Measurements from ENCODE around the gene API5.
"Not testable (repeated sequence)": the region's sequence is repeated elsewhere in the genome, so short reads cannot be mapped to it uniquely, and the experiment has no call there.

Gene API5

DNA sequence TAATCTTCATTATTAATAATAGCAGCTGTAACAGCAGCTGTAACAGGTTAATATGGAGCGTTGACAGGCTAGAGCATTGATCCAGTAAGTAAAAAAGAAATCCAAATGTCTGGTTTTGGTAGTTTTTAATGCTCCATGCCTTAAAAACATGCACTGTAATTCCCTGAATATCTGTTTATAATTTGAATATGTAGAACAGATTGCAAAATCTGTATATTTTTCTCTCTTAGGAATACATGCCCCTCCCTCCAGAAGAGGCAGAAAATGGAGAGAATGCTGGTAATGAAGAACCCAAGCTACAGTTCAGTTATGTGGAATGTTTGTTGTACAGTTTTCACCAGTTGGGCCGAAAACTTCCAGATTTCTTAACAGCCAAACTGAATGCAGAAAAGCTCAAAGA is 16.7 kb downstream of the API5 start:
- peaks cover 37% of the 10 kb centered on the region for H3K36me3 Mint-ChIP-seq
- H3K9me3 Mint-ChIP-seq = no peaks in the 10 kb centered on the region
- no peaks in the 10 kb centered on the region for H3K27me3 Mint-ChIP-seq
- no peak for DNase-seq (ENCODE audit: low spot score in 2 of 2)
- no peak for ATAC-seq (ENCODE audit: low read depth)
- no peak overlapping the region for H3K27ac Mint-ChIP-seq
- H3K4me1 Mint-ChIP-seq = no peaks in the 10 kb centered on the region
- no peak overlapping the region for H3K4me3 Mint-ChIP-seq

DNA sequence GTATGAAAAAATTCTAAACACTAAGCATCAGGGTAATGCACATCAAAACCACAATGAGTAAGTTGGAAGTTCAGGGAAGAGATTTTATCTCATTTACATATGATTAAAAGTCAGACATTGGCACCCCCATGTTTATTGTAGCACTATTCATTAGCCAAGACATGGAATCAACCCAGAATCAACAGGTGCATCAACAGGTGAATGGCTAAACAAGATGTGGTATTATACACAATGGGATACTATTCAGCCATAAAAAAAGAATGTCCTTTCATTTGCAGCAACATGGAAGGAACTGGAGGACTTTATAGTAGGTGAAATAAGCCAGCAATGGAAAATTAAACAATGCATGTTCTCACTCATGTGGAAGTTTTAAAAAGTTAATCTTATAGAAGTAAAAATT is 29.4 kb downstream of the API5 start:
- no peaks in the 10 kb centered on the region for H3K27me3 Mint-ChIP-seq
- H3K27ac Mint-ChIP-seq = no peak overlapping the region
- ATAC-seq (ENCODE audit: low read depth) (no peak), DNase-seq (ENCODE audit: low spot score in 2 of 2) (no peak)
- H3K9me3 Mint-ChIP-seq = no peaks in the 10 kb centered on the region
- H3K4me1 Mint-ChIP-seq = no peaks in the 10 kb centered on the region
- peaks cover 10% of the 10 kb centered on the region for H3K36me3 Mint-ChIP-seq
- no peak overlapping the region for H3K4me3 Mint-ChIP-seq

DNA sequence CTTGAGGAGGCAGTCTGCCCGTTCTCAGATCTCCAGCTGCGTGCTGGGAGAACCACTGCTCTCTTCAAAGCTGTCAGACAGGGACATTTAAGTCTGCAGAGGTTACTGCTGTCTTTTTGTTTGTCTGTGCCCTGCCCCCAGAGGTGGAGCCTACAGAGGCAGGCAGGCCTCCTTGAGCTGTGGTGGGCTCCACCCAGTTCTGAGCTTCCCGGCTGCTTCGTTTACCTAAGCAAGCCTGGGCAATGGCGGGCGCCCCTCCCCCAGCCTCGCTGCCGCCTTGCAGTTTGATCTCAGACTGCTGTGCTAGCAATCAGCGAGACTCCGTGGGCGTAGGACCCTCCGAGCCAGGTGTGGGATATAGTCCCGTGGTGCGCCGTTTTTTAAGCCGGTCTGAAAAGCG is 39.6 kb downstream of the API5 start:
- H3K27me3 Mint-ChIP-seq; H3K27ac Mint-ChIP-seq; ATAC-seq (ENCODE audit: low read depth): not testable (repeated sequence)

DNA sequence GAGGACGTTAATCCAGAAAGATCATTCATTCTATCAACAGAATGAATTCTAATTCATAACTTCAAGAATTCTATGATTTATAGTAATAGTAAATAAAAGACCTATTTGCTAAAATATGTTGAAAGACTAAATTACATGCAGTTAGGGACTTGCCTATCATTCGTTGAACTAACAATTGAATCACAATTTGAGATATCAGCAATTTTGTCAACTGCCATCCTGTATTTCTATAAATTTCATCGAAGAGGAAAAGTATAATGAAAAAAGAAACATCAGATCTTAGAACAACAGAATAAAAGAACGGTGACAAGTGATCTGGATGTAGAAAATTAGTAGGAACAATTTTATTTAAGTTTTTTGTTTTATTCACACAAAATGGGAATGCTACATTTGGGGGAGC is 42.5 kb downstream of the API5 start:
- Mint-ChIP-seq H3K4me1 (peaks cover 5% of the 10 kb centered on the region), H3K27ac (no peak overlapping the region), H3K27me3 (no peaks in the 10 kb centered on the region), H3K36me3 (peaks cover 3% of the 10 kb centered on the region), H3K4me3 (no peak overlapping the region), H3K9me3 (no peaks in the 10 kb centered on the region)
- DNase-seq (ENCODE audit: low spot score in 2 of 2) = no peak
- no peak for ATAC-seq (ENCODE audit: low read depth)

More for the DNA sequence above, 39.6 kb downstream of the API5 start:
- H3K4me1 Mint-ChIP-seq; H3K4me3 Mint-ChIP-seq; H3K36me3 Mint-ChIP-seq; DNase-seq (ENCODE audit: low spot score in 2 of 2); H3K9me3 Mint-ChIP-seq: not testable (repeated sequence)

DNA sequence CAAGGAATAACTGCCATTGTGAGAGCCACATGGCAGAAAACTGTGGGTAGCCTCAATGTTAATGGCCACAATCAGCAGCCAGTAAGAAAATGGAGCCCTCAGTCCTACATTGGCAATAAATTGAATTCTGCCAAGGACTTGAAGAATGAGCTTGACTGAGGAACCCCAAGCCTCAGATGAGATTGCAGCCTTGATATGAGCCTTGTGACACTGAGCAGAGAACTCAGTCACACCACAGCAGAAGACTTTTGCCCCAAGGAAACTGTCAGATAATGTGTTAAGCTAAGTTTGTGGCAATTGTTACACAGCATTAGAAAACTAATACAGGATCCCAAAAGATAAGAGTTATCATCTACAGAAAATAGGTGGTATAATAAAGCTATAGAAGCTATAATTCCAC is 44.5 kb downstream of the API5 start:
- H3K36me3 Mint-ChIP-seq = peaks cover 3% of the 10 kb centered on the region
- H3K4me3 Mint-ChIP-seq = no peak overlapping the region
- no peak for DNase-seq (ENCODE audit: low spot score in 2 of 2)
- H3K27ac Mint-ChIP-seq = no peak overlapping the region
- H3K27me3 Mint-ChIP-seq = no peaks in the 10 kb centered on the region
- H3K4me1 Mint-ChIP-seq = peaks cover 21% of the 10 kb centered on the region
- no peaks in the 10 kb centered on the region for H3K9me3 Mint-ChIP-seq
- no peak for ATAC-seq (ENCODE audit: low read depth)

DNA sequence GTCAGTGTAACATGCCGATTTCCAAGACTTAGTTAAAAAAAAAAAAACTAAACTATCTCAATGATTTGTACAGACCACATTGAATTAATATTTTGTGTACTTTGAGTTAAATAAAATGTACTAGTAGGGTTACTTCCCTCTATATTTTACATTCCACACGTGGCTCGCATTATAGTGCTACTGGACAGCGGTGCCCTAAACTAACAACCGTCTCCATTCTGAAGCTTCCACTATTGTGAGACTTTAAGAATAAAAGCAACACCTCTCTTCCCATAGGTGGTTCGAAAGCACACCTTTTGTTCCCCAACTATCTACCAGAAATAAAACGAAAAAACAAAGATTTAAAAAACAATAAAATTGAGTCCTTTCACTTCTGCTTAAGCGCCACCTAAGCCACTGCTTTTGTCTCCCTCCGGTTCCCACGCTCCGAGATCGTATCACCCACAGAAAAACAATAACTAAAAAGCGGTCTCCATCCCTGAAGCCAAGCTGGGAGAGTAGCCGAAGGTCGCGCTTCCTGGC is 46.5 kb downstream of the API5 start:
- H3K4me3 Mint-ChIP-seq = peak overlapping the region; percentile 99
- ATAC-seq (ENCODE audit: low read depth) = peak; percentile 5
- no peaks in the 10 kb centered on the region for H3K36me3 Mint-ChIP-seq
- H3K27me3 Mint-ChIP-seq = no peaks in the 10 kb centered on the region
- H3K4me1 Mint-ChIP-seq = peaks cover 25% of the 10 kb centered on the region
- no peaks in the 10 kb centered on the region for H3K9me3 Mint-ChIP-seq
- no peak for DNase-seq (ENCODE audit: low spot score in 2 of 2)
- H3K27ac Mint-ChIP-seq = peak overlapping the region; percentile 97

DNA sequence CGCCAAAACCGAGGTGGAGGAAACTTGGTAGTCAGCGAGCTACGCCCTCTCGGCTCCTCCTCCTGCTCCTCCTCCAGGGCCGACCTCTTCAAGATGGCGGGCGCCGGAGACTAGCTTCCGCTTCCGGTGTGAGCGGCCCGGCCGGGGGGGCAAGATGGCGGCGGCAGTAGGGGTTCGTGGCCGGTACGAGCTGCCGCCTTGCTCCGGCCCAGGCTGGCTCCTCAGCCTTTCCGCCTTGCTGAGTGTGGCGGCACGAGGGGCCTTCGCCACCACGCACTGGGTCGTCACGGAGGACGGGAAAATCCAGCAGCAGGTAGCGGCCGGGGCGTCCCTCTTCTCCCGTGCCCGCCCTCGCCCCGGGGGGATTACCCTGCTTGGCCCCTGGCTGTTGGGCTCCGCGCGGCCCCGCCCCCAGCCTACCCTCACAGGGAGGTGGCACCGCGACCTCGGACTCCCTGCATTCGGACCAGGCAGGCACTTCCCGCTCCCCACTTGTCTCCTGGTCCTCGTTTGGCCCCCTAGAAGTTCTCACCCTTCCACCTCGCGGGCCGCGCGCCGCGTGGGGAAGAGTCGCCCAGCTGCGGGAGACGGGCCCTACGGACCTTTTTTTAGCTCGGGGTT is 47.1 kb downstream of the API5 start, which contains the start of gene TTC17:
Gene TTC17, plus strand, starts transcription at position 120 of the 621 bp plus-strand sequence. Its CDS starts 35 bp downstream, at position 155.
- Mint-ChIP-seq H3K4me1 (peaks cover 29% of the 10 kb centered on the region), H3K4me3 (peak within 1 kb of the TSS; percentile 99), H3K27me3 (no peaks in the 10 kb centered on the region), H3K36me3 (no peaks in the 10 kb centered on the region), H3K27ac (peak within 1 kb of the TSS; percentile 97), H3K9me3 (no peaks in the 10 kb centered on the region)
- DNase-seq (ENCODE audit: low spot score in 2 of 2) (peak; percentile 85 to 90), ATAC-seq (ENCODE audit: low read depth) (peak; percentile 94)

DNA sequence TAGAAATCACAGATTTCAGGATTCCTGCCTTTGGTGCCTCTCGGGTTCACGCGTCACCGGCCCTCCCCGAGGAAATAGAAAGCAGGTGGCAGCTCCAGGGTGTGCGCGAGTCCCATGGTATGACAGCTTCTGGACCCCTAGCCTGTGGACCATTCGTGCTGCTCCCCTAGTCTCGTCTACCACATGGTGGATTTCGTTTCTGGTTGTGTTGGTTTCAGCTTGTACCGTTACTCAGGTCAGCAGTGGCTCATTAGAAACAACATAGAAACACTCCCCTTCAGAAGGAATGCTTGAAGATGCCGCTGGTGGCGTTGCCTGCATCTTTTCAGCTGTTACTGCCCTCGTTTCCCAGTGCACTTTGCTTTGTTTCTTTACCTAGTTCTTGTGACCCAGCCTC is 47.6 kb downstream of the API5 start:
- Mint-ChIP-seq H3K27ac (peak overlapping the region; percentile 97), H3K4me3 (peak overlapping the region; percentile 99), H3K9me3 (no peaks in the 10 kb centered on the region), H3K27me3 (no peaks in the 10 kb centered on the region), H3K4me1 (peaks cover 29% of the 10 kb centered on the region), H3K36me3 (no peaks in the 10 kb centered on the region)
- DNase-seq (ENCODE audit: low spot score in 2 of 2) (no peak), ATAC-seq (ENCODE audit: low read depth) (peak; percentile 18)

DNA sequence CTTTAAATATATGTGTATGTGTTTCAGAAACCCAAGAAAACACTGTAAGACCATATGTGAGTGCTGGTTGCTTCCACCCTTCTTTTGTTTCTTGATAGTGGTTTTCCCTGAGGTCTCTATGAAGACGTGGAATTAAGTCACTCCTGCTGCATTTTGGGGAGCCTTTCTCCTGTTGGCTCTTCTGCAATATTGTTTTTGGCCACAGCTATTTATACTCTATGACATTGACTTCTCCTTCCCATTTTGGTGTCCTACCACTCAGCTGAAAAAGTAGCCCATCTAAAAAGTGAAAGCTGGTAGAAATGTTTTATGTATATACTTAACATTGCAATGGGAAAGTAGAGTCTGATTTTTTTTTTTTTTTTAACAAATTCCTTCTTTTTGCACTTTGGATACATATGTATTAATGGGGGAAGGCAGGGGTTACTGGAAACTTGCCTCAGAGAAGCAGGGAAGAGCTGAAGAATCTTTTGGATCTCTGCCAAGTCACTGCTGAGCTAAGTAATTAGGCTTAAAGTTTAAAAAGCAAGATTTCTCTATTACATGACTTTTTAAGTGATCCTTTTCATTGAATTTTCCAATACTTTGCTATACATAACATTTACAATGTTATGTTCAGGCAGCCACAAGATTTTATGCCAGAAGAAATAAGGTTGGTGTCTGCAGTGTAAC is 48.7 kb downstream of the API5 start:
- H3K36me3 Mint-ChIP-seq = peaks cover 2% of the 10 kb centered on the region
- DNase-seq (ENCODE audit: low spot score in 2 of 2) = no peak
- H3K27me3 Mint-ChIP-seq = no peaks in the 10 kb centered on the region
- H3K9me3 Mint-ChIP-seq = no peaks in the 10 kb centered on the region
- no peak for ATAC-seq (ENCODE audit: low read depth)
- H3K27ac Mint-ChIP-seq = peak overlapping the region; percentile 97
- peak overlapping the region; percentile 99 for H3K4me3 Mint-ChIP-seq
- peaks cover 29% of the 10 kb centered on the region for H3K4me1 Mint-ChIP-seq

DNA sequence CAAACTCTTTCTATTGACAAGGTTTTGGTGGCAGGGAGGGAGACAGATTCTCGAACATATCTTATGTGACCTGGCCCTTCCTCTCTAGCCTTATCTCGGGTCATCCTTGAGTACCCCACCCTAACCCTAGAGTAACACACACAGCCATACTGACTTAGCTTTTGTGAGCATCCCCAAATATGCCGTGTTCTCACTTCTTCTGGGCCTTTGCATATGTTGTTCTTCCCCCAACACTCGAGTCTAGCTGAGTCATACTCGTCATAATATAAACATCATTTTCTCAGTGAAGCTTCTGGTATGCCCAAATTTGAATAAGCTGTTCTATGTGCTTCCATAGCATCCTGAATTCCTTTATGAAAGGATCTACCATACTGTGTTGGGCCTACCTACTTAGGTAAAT is 54.9 kb downstream of the API5 start:
- Mint-ChIP-seq H3K9me3 (no peaks in the 10 kb centered on the region), H3K27ac (peak overlapping the region; percentile 78), H3K4me1 (peaks cover 32% of the 10 kb centered on the region), H3K36me3 (peaks cover 15% of the 10 kb centered on the region), H3K27me3 (no peaks in the 10 kb centered on the region), H3K4me3 (no peak overlapping the region)
- ATAC-seq (ENCODE audit: low read depth) (no peak), DNase-seq (ENCODE audit: low spot score in 2 of 2) (no peak)

DNA sequence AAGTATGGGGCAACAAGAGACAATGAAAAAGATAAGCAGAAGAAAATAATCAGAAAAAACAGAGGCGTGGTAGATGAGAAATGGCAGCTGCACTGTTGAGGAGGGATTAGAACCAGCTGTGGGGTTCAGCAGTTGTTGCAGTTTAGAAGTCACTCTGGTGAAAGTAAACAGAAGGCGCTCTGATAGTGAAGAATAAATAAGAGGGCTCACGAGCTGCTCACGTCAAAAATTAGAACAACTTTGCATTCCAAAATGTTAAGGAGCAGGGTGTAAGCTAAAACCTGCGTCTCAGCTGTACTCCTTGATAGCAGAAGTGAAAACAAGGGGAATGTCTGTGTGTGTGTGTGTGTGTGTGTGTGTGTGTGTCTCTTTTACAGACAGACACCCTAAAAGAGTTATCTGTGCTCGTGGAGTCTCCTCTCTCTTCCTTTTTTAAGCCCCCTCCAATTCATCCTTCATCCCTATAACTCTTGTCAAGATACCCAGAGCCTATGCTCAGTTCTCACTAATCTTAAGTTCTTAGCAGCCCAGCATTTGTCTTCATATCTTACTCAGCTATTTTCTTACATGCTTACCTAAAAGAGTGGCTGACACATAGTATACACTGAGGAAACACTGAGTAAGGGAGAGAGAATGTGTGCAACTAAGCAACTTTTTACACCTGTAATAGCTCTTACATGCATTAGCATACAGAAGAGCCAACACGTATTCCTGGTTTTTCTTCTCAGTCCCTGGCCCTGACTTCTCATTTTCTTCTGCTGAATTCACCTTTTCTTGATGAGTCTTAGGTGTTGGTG is 55.8 kb downstream of the API5 start:
- no peaks in the 10 kb centered on the region for H3K9me3 Mint-ChIP-seq
- no peaks in the 10 kb centered on the region for H3K27me3 Mint-ChIP-seq
- no peak overlapping the region for H3K4me3 Mint-ChIP-seq
- H3K27ac Mint-ChIP-seq = peak overlapping the region; percentile 78
- ATAC-seq (ENCODE audit: low read depth) (peak; percentile 76), DNase-seq (ENCODE audit: low spot score in 2 of 2) (peak; percentile 21 to 22)
- H3K36me3 Mint-ChIP-seq = peaks cover 15% of the 10 kb centered on the region
- H3K4me1 Mint-ChIP-seq = peaks cover 32% of the 10 kb centered on the region

DNA sequence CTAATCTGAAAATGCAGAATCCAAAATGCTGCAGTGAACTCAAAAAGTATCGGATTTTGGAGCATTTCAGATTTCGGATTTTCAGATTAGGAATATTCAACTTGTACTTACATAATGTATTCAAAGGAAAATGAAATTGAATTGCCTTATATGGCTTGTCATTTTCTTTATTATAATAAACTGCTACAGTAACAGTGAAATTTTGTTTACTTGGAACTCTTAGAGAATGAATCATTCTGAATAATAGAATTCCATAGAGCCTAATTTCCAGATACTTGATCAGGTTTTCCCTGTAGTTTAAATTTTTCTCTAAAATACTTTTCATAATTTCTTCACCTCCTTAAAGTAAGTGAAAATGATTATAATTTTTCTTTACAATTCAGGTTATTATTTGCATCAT is 64.3 kb downstream of the API5 start:
- peaks cover 7% of the 10 kb centered on the region for H3K36me3 Mint-ChIP-seq
- peaks cover 10% of the 10 kb centered on the region for H3K4me1 Mint-ChIP-seq
- H3K9me3 Mint-ChIP-seq = no peaks in the 10 kb centered on the region
- no peak overlapping the region for H3K27ac Mint-ChIP-seq
- DNase-seq (ENCODE audit: low spot score in 2 of 2) (no peak), ATAC-seq (ENCODE audit: low read depth) (no peak)
- no peak overlapping the region for H3K4me3 Mint-ChIP-seq
- no peaks in the 10 kb centered on the region for H3K27me3 Mint-ChIP-seq

DNA sequence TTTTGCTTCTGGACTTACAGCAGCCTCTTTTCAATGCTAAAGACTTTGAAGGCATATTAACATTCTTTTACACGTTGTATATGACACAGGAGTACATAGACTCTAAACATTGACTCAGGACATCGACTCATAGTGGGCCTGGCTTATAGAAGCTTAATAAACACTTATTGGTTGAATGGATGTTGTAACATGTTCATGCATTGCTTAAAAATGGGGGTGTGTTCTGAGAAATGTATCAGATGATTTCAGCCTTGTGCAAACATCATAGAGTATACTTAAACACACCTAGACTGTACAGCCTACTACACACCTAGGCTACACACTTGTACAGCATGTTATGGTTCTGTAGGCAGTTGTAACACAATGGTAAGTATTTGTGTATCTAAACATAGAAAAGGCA is 64.8 kb downstream of the API5 start:
- ATAC-seq (ENCODE audit: low read depth) = no peak
- Mint-ChIP-seq H3K9me3 (no peaks in the 10 kb centered on the region), H3K36me3 (peaks cover 8% of the 10 kb centered on the region), H3K27ac (no peak overlapping the region), H3K4me3 (no peak overlapping the region), H3K4me1 (peaks cover 10% of the 10 kb centered on the region), H3K27me3 (no peaks in the 10 kb centered on the region)
- DNase-seq (ENCODE audit: low spot score in 2 of 2) = no peak

DNA sequence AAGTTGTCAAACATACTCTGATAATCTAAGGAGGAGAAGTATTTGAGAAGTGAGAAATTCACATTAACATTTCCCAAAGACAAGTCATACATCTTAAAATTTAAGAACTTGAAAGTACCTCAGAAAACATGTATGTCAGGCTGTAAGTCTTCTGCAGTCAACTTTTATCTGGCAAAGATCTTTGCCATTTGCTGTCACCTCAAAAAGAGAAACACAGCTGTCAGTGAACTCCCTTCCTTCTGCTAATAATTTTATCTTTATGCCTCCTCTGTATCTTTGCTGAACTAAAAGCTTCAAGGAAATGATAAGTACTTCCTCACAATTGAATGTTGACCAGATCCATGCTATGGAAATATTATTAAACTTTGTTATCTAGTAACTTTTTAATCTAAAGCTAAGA is 65.6 kb downstream of the API5 start:
- Mint-ChIP-seq H3K36me3 (peaks cover 12% of the 10 kb centered on the region), H3K4me3 (no peak overlapping the region), H3K4me1 (peaks cover 14% of the 10 kb centered on the region), H3K9me3 (no peaks in the 10 kb centered on the region), H3K27me3 (no peaks in the 10 kb centered on the region), H3K27ac (no peak overlapping the region)
- no peak for DNase-seq (ENCODE audit: low spot score in 2 of 2)
- no peak for ATAC-seq (ENCODE audit: low read depth)
